ENCODE results near the gene MX1.

DNA sequence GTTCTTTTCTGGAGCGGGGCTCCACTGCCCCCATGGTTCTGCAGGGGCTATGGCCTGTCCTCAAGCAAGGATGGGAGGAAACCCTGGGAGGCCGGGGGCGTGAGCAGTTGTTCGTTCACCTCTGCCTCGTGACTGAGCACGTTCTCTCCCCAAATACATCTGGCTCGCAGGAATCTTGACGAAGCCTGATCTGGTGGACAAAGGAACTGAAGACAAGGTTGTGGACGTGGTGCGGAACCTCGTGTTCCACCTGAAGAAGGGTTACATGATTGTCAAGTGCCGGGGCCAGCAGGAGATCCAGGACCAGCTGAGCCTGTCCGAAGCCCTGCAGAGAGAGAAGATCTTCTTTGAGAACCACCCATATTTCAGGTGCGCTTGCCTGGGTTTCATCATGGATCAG, 15.5 kb downstream of the MX1 start:
- TF ChIP-seq, protein P1, sequence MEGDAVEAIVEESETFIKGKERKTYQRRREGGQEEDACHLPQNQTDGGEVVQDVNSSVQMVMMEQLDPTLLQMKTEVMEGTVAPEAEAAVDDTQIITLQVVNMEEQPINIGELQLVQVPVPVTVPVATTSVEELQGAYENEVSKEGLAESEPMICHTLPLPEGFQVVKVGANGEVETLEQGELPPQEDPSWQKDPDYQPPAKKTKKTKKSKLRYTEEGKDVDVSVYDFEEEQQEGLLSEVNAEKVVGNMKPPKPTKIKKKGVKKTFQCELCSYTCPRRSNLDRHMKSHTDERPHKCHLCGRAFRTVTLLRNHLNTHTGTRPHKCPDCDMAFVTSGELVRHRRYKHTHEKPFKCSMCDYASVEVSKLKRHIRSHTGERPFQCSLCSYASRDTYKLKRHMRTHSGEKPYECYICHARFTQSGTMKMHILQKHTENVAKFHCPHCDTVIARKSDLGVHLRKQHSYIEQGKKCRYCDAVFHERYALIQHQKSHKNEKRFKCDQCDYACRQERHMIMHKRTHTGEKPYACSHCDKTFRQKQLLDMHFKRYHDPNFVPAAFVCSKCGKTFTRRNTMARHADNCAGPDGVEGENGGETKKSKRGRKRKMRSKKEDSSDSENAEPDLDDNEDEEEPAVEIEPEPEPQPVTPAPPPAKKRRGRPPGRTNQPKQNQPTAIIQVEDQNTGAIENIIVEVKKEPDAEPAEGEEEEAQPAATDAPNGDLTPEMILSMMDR (conservative IDR thresholded peaks at IDR 0.05): no peak
- TF ChIP-seq EZH2 (IDR thresholded peaks at IDR 0.05; ENCODE audit: low read depth): no peak

Data from PC-9 (cell line).